ENCODE data around the gene PRRC2B.

- TF ChIP-seq CTCF (IDR thresholded peaks at IDR 0.05) (no peak), EP300 (IDR thresholded peaks at IDR 0.05; ENCODE audit: low read depth) (no peak)
These were observed 111.1 kb downstream of the PRRC2B start for GRCh38 chr9:131505012-131505411.

All from transverse colon (tissue), 3 donors.